HepG2 (cell line): Measurements from ENCODE around the gene TNFSF11. TPM values are rescaled to one million over a fixed set of nuclear protein-coding genes. Genes with fewer than 3 reads are reported as not detected.

Experiments
- ATAC-seq: fragments of 200-7000 bp; cut with Tn5 transposase; 3 replicates; pipeline ENCODE4 v1.9.1; 2020; ENCODE audit warnings: mild to moderate bottlenecking, moderate library complexity
- BruUV-seq: library from RNA; stranded (reverse); fragments of 400-500 nt; replicated peaks from 2 replicates; lab custom pipeline; 2021; lab: Mats Ljungman, UMichigan
- CTCF ChIA-PET: fragments of 300-600 bp; formaldehyde crosslinking; extraction: SDS; loops from one replicate; lab custom pipeline; 2021; ENCODE audit warnings: low total read pairs, inconsistent platforms, low intra/inter-chr PET ratio; lab: Yijun Ruan, JAX
- POLR2A ChIA-PET: fragments of 350-600 bp; sonication (Branson Sonifier 250); formaldehyde crosslinking; loops from one replicate; lab custom pipeline; 2020; ENCODE audit warnings: antibody characterized with exemption, inconsistent platforms; lab: Yijun Ruan, JAX
- DNase-seq: peaks from one replicate; pipeline ENCODE4 v3.0.0-alpha.2; 2015; ENCODE audit warnings: low spot score
- FAIRE-seq: peaks from 3 replicates; lab custom pipeline; 2011; peaks lifted over from hg19 to GRCh38; lab: Jason Lieb, UNC
- H2AFZ ChIP-seq: one replicate; pipeline ENCODE4 v1.6.1; 2011; ENCODE audit warnings: low read length, inconsistent platforms
- H3K27ac ChIP-seq: fragments of 300-600 bp; 3 replicates; pipeline ENCODE4 v1.8.0; 2011; ENCODE audit warnings: mixed run types, mild to moderate bottlenecking, mixed read lengths, low read length, inconsistent platforms; ENCODE audit not compliant: insufficient read depth; ENCODE audit errors: extremely low read length
- H3K27me3 ChIP-seq, 2 experiments: fragments of 200-600 bp in 1 of 2; 2 replicates in 1 of 2; 3 replicates in 1 of 2; pipeline versions ENCODE4 v1.6.0 to v1.8.0; 2011; ENCODE audit warnings: low read length in 2 of 2, mild to moderate bottlenecking in 2 of 2, moderate library complexity in 2 of 2, inconsistent platforms in 1 of 2; ENCODE audit not compliant: insufficient read depth in 2 of 2, control insufficient read depth in 1 of 2
- H3K36me3 ChIP-seq, 2 experiments: fragments of 200-600 bp in 1 of 2; replicated peaks in 1 of 2; 2 replicates in 1 of 2; 3 replicates in 1 of 2; pipeline versions ENCODE4 v1.5.1 to v1.8.0; 2011; ENCODE audit warnings: low read length in 2 of 2, inconsistent platforms in 1 of 2; ENCODE audit not compliant: insufficient read depth in 2 of 2, control insufficient read depth in 1 of 2
- H3K4me1 ChIP-seq: 2 replicates; pipeline ENCODE4 v1.5.1; 2012; ENCODE audit warnings: low read length, inconsistent platforms; ENCODE audit not compliant: insufficient read depth
- H3K4me2 ChIP-seq: 2 replicates; pipeline ENCODE4 v1.6.0; 2011; ENCODE audit warnings: low read depth, low read length, inconsistent platforms
- H3K4me3 ChIP-seq, 3 experiments: fragments of 200-600 bp in 1 of 3; sonication (generic), shearing (Covaris generic) in 1 of 3; replicated peaks in 1 of 3; 2 replicates each; pipeline ENCODE4 v1.5.1; 2011 to 2016; ENCODE audit warnings: low read length in 3 of 3, inconsistent platforms in 2 of 3, low read depth in 2 of 3, mild to moderate bottlenecking in 2 of 3, control low read depth in 1 of 3, mixed read lengths in 1 of 3; ENCODE audit not compliant: insufficient read depth in 1 of 3
- H3K79me2 ChIP-seq: one replicate; pipeline ENCODE4 v1.6.1; 2011; ENCODE audit warnings: low read length, inconsistent platforms; ENCODE audit not compliant: insufficient read depth
- H3K9ac ChIP-seq: 2 replicates; pipeline ENCODE4 v1.6.0; 2011; ENCODE audit warnings: mild to moderate bottlenecking, low read depth, low read length, inconsistent platforms; ENCODE audit not compliant: insufficient read depth
- H3K9me3 ChIP-seq: 2 replicates; pipeline ENCODE4 v1.5.1; 2012; ENCODE audit warnings: mild to moderate bottlenecking, low read length
- H4K20me1 ChIP-seq: 2 replicates; pipeline ENCODE4 v1.6.0; 2011; ENCODE audit warnings: inconsistent platforms, mild to moderate bottlenecking, low read length, moderate library complexity; ENCODE audit not compliant: insufficient read depth
- DNMT3B ChIP-seq: conservative IDR thresholded peaks from 2 replicates; pipeline ENCODE4 v1.6.1; 2016; ENCODE audit warnings: missing biosample characterization, control low read depth
- ERF ChIP-seq: IDR thresholded peaks from 2 replicates; pipeline ENCODE4 v1.6.1; 2018; ENCODE audit warnings: missing biosample characterization, missing genetic modification reagents
- GATAD1 ChIP-seq: IDR thresholded peaks from 2 replicates; pipeline ENCODE4 v1.6.1; 2016; ENCODE audit warnings: missing genetic modification reagents, missing compliant biosample characterization
- GFI1 ChIP-seq: sonication (generic); formaldehyde crosslinking; IDR thresholded peaks from 2 replicates; pipeline ENCODE4 v1.5.0; 2020; ENCODE audit warnings: missing genetic modification reagents, mild to moderate bottlenecking, borderline replicate concordance
- HNF4G ChIP-seq, 2 experiments: sonication (generic) in 1 of 2; formaldehyde crosslinking in 1 of 2; IDR thresholded peaks; 2 replicates each; pipeline versions ENCODE4 v1.4.0 to v1.6.1; 2011 to 2020; ENCODE audit warnings: borderline replicate concordance in 2 of 2, low read depth in 2 of 2, mild to moderate bottlenecking in 2 of 2, low read length in 1 of 2, missing genetic modification reagents in 1 of 2, moderate library complexity in 1 of 2
- KDM1A ChIP-seq: IDR thresholded peaks from 2 replicates; pipeline ENCODE4 v1.6.1; 2016; ENCODE audit warnings: missing compliant biosample characterization
- KMT2A ChIP-seq: sonication (generic); formaldehyde crosslinking; IDR thresholded peaks from 2 replicates; pipeline ENCODE4 v1.4.0; 2020; ENCODE audit warnings: missing genetic modification reagents
- NFE2L1 ChIP-seq: sonication (generic); formaldehyde crosslinking; IDR thresholded peaks from 2 replicates; pipeline ENCODE4 v1.4.0; 2020; ENCODE audit warnings: missing genetic modification reagents, mild to moderate bottlenecking, borderline replicate concordance
- RAD21 ChIP-seq: fragments of 450-650 bp; formaldehyde crosslinking; IDR thresholded peaks from 2 replicates; pipeline ENCODE4 v1.5.0; 2020; ENCODE audit warnings: mild to moderate bottlenecking
- RCOR2 ChIP-seq: IDR thresholded peaks from 2 replicates; pipeline ENCODE4 v1.6.1; 2016; ENCODE audit warnings: missing biosample characterization, missing genetic modification reagents
- RXRA ChIP-seq: sonication (generic); formaldehyde crosslinking; IDR thresholded peaks from 2 replicates; pipeline ENCODE4 v1.5.1; 2020; ENCODE audit warnings: missing genetic modification reagents
- SOX5 ChIP-seq: IDR thresholded peaks from 2 replicates; pipeline ENCODE4 v1.6.1; 2016; ENCODE audit warnings: borderline replicate concordance
- TBX3 ChIP-seq: fragments of 450-650 bp; IDR thresholded peaks from 2 replicates; pipeline ENCODE4 v1.6.1; 2017; ENCODE audit warnings: antibody characterized with exemption, mild to moderate bottlenecking, inconsistent platforms, borderline replicate concordance
- ZNF33A ChIP-seq: sonication (generic); formaldehyde crosslinking; IDR thresholded peaks from 2 replicates; pipeline ENCODE4 v1.5.1; 2020; ENCODE audit warnings: missing genetic modification reagents, mild to moderate bottlenecking, moderate library complexity, borderline replicate concordance
- ZNF557 ChIP-seq: sonication (generic); formaldehyde crosslinking; IDR thresholded peaks from 2 replicates; pipeline ENCODE4 v1.4.0; 2020; ENCODE audit warnings: missing genetic modification reagents
- ZNF572 ChIP-seq: sonication (generic); formaldehyde crosslinking; IDR thresholded peaks from 2 replicates; pipeline ENCODE4 v1.5.1; 2020; ENCODE audit warnings: mild to moderate bottlenecking, missing genetic modification reagents
- ZNF773 ChIP-seq: sonication (generic); formaldehyde crosslinking; IDR thresholded peaks from 2 replicates; pipeline ENCODE4 v1.4.0; 2020; ENCODE audit warnings: missing genetic modification reagents, borderline replicate concordance
- ZSCAN21 ChIP-seq: sonication (generic); formaldehyde crosslinking; IDR thresholded peaks from 2 replicates; pipeline ENCODE4 v1.8.0; 2022; ENCODE audit warnings: mild to moderate bottlenecking, missing genetic modification reagents, moderate library complexity, borderline replicate concordance
- ZSCAN9 ChIP-seq: IDR thresholded peaks from 2 replicates; pipeline ENCODE4 v1.6.1; 2016; ENCODE audit warnings: borderline replicate concordance
- WGBS: methylation state at CpG from one replicate; pipeline ENCODE4 v1.1.6; 2017; ENCODE audit warnings: low lambda C conversion rate; 5-methylcytosine and 5-hydroxymethylcytosine counted together
- in situ Hi-C: cut with HindIII; loops from 2 replicates; pipeline ENCODE4 v1.10.0; 2017; ENCODE audit warnings: low pct_unique_long_range_greater_than_20kb; ENCODE audit not compliant: extremely low pct_ligation_motif_present
- intact Hi-C: fragments of 100-400 bp; cut with micrococcal nuclease; formaldehyde crosslinking; loops from one replicate; pipeline ENCODE4 v1.10.0; 2022; ENCODE audit not compliant: unreplicated experiment
- polyA plus RNA-seq, 8 experiments: library from polyadenylated mRNA; depleted of rRNA in 3 of 8; stranded (reverse) in 7 of 8; unstranded in 1 of 8; fragments of >200 nt; fragmentation: Illumina TruSeq in 4 of 8; extraction: Trizol in 4 of 8; gene quantifications; 2 replicates each; pipeline versions ENCODE4 v1.2.1 to v1.2.3, GENCODE V29; 2011 to 2016; ENCODE audit warnings: low read depth in 4 of 8, missing spikeins in 1 of 8, mixed read lengths in 1 of 8; ENCODE audit not compliant: insufficient read depth in 1 of 8
- total RNA-seq, 5 experiments: library from RNA; depleted of rRNA; stranded (reverse); fragments of >200 nt; fragmentation: Illumina TruSeq; extraction: Trizol; gene quantifications; 2 replicates each; pipeline ENCODE4 v1.2.3, GENCODE V29; 2016; ENCODE audit warnings: low read depth in 1 of 5
- TF ChIP-seq, protein P1 (sequence below): sonication (generic); formaldehyde crosslinking; IDR thresholded peaks from 2 replicates; pipeline ENCODE4 v1.8.0; 2022; ENCODE audit warnings: missing genetic modification reagents, mild to moderate bottlenecking, borderline replicate concordance

The TNFSF11 gene
- total and polyA plus RNA-seq, 2 of the 13 experiments (the other 11 are each of a cell fraction or from before 2014, with no cell fraction given): 0.03 TPM; not detected in 1

DNA sequence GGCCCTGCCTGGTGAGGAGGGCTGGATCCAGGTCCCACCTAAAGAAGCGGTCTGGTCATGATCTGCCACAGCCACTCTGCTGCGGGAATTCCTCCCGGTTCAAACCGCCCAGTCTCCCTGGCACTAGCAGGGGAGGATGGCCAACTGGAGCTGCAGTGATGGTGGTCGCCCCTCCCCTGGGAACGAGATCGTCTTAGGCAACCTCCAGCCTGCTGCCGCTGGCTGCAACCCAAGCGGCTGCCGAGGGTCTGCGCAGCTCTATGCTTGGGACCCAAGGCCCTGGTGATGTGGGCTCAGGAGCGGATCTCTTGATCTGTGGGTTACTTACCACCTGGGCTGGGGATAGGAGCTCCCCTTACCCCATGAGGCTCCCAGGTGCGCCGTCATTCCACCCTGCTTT, 69.1 kb downstream of the TNFSF11 start (continued):
- TF ChIP-seq, protein P1, sequence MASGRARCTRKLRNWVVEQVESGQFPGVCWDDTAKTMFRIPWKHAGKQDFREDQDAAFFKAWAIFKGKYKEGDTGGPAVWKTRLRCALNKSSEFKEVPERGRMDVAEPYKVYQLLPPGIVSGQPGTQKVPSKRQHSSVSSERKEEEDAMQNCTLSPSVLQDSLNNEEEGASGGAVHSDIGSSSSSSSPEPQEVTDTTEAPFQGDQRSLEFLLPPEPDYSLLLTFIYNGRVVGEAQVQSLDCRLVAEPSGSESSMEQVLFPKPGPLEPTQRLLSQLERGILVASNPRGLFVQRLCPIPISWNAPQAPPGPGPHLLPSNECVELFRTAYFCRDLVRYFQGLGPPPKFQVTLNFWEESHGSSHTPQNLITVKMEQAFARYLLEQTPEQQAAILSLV (CRISPR knock-in tag): no peak
- TF ChIP-seq ZNF773 (CRISPR knock-in tag) (no peak), RCOR2 (CRISPR knock-in tag) (no peak), HNF4G (IDR thresholded peaks at IDR 0.05; ENCODE audit: borderline replicate concordance, low read depth, low read length) (no peak), HNF4G (CRISPR knock-in tag; IDR thresholded peaks at IDR 0.05; ENCODE audit: borderline replicate concordance, low read depth) (no peak), GFI1 (CRISPR knock-in tag) (no peak), TBX3 (no peak), ERF (no peak)

GRCh38 chr13:42644841-42645240, 70.9 kb downstream of the TNFSF11 start:
- POLR2A ChIA-PET: no interaction called here
- H3K27ac ChIP-seq: no peak overlapping the region
- DNase-seq: no peak
- H3K9me3 ChIP-seq: peaks cover 7% of the 10 kb centered on the region; the same call in 1 of the 2 replicates
- no peak overlapping the region for H3K9ac ChIP-seq
- H3K4me1 ChIP-seq: no peaks in the 10 kb centered on the region
- ATAC-seq: no peak
- CTCF ChIA-PET: no interaction called here
- no peak overlapping the region for H3K4me3 ChIP-seq
- H3K27me3 ChIP-seq: no peaks in the 10 kb centered on the region; a peak in 1 of 5 replicates
- 57% methylated on average over 3 of the region's 3 CpGs for WGBS
- no peak overlapping the region for H3K4me2 ChIP-seq
- in situ Hi-C loops: no loop called here
- H3K36me3 ChIP-seq: no peaks in the 10 kb centered on the region
- H2AFZ ChIP-seq: no peak overlapping the region
- no peaks in the 10 kb centered on the region for H3K79me2 ChIP-seq
- FAIRE-seq: no peak
- no TSS peak for BruUV-seq
- intact Hi-C loops: no loop called here
- H4K20me1 ChIP-seq: no peaks in the 10 kb centered on the region
- TF ChIP-seq RAD21 (CRISPR knock-in tag): no peak
- TF ChIP-seq KDM1A: no peak
- no peak for TF ChIP-seq ZSCAN9 (CRISPR knock-in tag)
- TF ChIP-seq NFE2L1 (CRISPR knock-in tag): no peak
- TF ChIP-seq DNMT3B (CRISPR knock-in tag): no peak
- TF ChIP-seq ZNF33A (CRISPR knock-in tag): no peak
- no peak for TF ChIP-seq ZNF557 (CRISPR knock-in tag)
- no peak for TF ChIP-seq ZSCAN21
- no peak for TF ChIP-seq KMT2A (CRISPR knock-in tag)
- TF ChIP-seq ZNF572: no peak
- TF ChIP-seq SOX5 (CRISPR knock-in tag): no peak
- TF ChIP-seq GATAD1 (CRISPR knock-in tag): no peak
- TF ChIP-seq RXRA (CRISPR knock-in tag): no peak
